NT2/D1 (cell line): ENCODE results near the gene B4GALNT4.

Source experiments
- YY1 ChIP-seq: IDR thresholded peaks from 2 replicates; pipeline ENCODE4 v1.6.1; 2011; ENCODE audit not compliant: insufficient read length, insufficient read depth
- ZNF274 ChIP-seq: IDR thresholded peaks from 2 replicates; pipeline ENCODE4 v1.6.1; 2011; ENCODE audit warnings: mild to moderate bottlenecking, low read depth, low read length

GRCh38 chr11:412641-413119, 43.4 kb downstream of the B4GALNT4 start:
- no peak for TF ChIP-seq YY1
- TF ChIP-seq ZNF274, result no peak
